NCI-H2196 treated with DMSO at 0.1 percent for 48 hours (cell line): ENCODE results near the gene SLC1A5.
A peak's percentile ranks its signal among the peaks of the same experiment; 100 is the strongest.
"Not testable (repeated sequence)": the region's sequence is repeated elsewhere in the genome, so short reads cannot be mapped to it uniquely, and the experiment has no call there.

Source experiments
- DNase-seq: peaks from one replicate; lab custom pipeline; 2025; ENCODE audit not compliant: unreplicated experiment; lab: John Stamatoyannopoulos, UW

SLC1A5 gene

GRCh38 chr19:46772170-46773017, 16.0 kb downstream of the SLC1A5 start:
- DNase-seq = no peak

DNA sequence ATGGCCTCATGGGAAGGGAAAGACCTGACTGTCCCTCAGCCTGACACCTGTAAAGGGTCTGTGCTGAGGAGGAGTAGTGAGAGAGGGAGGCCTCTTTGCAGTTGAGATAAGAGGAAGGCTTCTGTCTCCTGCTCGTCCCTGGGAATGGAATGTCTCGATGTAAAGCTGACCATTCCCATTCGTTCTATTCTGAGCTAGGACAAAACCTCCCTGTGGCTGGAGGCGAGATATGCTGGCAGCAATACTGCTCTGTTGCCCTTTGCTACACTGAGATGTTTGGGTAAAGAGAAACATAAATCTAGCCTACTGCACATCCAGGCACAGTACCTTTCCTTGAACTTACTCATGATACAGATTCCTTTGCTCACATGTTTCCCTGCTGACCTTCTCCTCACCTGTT, 19.6 kb downstream of the SLC1A5 start:
- not testable (repeated sequence) for DNase-seq

- DNase-seq = no peak
Measured at GRCh38 chr19:46766569-46767317, 21.7 kb downstream of the SLC1A5 start.

- no peak for DNase-seq
Measured at GRCh38 chr19:46764817-46765291, 23.5 kb downstream of the SLC1A5 start.

GRCh38 chr19:46762245-46762890, 26.0 kb downstream of the SLC1A5 start:
- DNase-seq = no peak

DNA sequence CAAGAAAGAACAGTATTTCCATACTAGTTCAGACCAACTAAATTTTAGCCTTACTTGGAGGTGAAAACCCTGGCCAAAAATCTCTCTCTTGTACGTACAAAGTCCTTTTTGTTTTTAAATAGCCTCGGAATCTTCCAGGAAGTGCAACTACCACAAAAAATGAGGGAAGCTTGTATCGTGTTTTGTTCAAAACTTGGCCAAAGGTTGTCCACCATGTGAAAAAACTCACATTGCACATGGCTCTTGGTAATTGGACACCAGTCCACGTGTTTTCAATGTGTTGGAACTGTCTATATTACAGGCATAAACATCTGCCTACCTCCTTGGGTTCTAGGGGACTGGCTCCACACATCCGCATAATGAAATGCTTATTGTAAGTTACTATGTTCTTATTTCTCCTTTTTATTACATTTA, 27.0 kb downstream of the SLC1A5 start:
- no peak for DNase-seq

GRCh38 chr19:46760897-46761296, 27.5 kb downstream of the SLC1A5 start:
- not testable (repeated sequence) for DNase-seq

- no peak for DNase-seq
Measured at GRCh38 chr19:46760363-46760762, 28.0 kb downstream of the SLC1A5 start.

DNA sequence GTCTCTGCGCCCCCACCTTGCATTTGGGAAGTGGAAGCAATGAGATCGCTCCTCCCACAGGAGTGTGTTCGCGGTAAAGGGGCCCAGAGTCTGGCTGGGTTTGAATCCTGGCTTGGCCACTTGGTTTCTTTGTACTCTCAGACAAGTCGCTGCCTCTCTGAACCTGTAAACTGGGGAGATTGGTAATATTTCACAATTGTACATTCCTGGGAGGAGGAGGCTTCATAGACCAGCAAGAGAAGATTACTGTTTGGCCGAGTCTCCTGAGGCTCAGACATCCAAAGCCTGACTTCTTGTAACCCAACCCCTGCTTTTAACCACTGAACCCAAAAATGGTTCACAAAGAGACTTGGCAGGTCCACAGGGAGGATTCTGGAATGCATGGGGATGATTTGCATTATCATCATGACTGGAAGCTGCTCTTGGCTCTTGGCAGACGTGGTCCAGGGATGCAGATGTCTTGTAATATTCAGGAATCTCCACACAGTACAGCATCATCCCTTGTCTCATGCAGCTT, 28.5 kb downstream of the SLC1A5 start:
- DNase-seq = no peak

DNA sequence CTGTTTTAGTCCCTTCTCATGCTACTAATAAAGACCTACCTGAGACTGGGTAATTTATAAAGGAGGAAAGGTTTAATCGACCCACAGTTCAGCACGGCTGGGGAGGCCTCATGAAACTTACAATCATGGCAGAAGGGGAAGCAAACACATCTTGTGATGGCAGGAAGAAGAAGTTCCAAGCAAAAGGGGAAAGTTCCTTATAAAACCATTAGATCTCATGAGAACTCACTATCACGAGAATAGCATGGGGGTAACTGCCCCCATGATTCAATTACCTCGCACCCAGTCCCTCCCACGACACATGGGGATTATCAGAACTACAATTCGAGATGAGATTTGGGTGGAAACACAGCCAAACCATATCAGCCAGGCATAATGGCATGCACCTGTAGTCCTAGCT, 29.2 kb downstream of the SLC1A5 start:
- no peak for DNase-seq

DNA sequence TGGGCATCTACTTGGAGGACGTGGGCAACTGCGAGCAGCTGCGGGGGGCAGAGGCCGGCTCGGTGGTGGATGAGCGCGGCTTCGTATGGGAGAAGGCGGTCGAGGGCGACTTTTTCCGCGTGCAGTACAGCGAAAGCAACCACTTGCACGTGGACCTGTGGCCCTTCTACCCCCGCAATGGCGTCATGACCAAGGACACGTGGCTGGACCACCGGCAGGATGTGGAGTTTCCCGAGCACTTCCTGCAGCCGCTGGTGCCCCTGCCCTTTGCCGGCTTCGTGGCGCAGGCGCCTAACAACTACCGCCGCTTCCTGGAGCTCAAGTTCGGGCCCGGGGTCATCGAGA, 31.9 kb downstream of the SLC1A5 start:
- DNase-seq = no peak

GRCh38 chr19:46755853-46756543, 32.4 kb downstream of the SLC1A5 start:
- no peak for DNase-seq

GRCh38 chr19:46755077-46755852, 33.1 kb downstream of the SLC1A5 start:
- DNase-seq = no peak

DNA sequence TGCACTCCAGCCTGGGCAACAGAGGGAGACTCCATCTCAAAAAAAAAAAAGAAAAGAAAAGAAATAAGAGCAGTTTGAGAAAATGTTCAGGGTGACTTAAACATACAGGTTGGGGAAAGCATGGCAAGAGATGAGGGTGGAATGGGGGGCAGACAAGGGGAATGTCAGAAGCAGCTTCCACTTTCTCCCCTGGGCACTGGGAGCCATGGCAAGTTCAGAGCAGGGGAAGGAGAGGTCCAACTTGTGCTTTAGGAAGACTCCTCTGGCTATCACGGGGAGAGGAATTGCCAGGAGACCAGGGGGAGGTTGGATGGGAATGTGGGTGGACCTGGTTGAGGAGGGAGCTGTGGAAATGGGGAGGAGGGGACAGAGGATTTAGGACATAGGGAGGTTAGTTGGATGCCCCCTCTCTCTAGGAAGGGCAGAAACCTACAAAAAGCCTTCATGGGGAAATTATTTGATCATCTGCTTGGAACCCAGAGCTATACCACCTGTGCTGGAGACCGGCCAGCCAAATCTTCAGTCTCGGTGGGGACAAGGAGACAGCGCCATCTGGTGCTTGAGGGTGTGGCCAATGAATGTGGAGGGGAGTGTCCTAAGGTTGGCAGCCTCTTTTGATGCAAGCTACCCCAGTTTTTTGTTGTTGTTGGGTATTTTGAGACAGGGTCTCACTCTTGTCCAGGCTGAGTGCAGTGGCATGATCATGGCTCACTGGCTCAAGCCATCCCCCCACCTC, 34.8 kb downstream of the SLC1A5 start:
- peak; percentile 57 for DNase-seq

GRCh38 chr19:46748325-46749109, 39.9 kb downstream of the SLC1A5 start:
- no peak for DNase-seq

GRCh38 chr19:46746281-46747057, 41.9 kb downstream of the SLC1A5 start, which contains the start of gene STRN4:
Gene STRN4, minus strand, starts transcription at chr19:46746450. Its CDS starts 20 bp downstream, at chr19:46746430.
- DNase-seq = peak; percentile 29

- DNase-seq = no peak
Measured at GRCh38 chr19:46745521-46746280, 42.7 kb downstream of the SLC1A5 start, which contains the start of gene FKRP. Gene FKRP, plus strand, starts transcription at chr19:46746057. Its CDS starts 9,394 bp downstream, at chr19:46755451.
